HFFc6 (cell line): ENCODE data around the gene KDM8. TPM values are rescaled to one million over a fixed set of nuclear protein-coding genes. Genes with fewer than 3 reads are reported as not detected.
A peak's percentile ranks its signal among the peaks of the same experiment; 100 is the strongest.

Experiments
- DNase-seq: peaks from one replicate; pipeline ENCODE4 v3.0.0-alpha.2; 2018
- H3K27ac Mint-ChIP-seq: 2 replicates; pipeline ENCODE4 v1.8.0; 2020; ENCODE audit warnings: mild to moderate bottlenecking, mixed read lengths
- H3K27me3 Mint-ChIP-seq: 2 replicates; pipeline ENCODE4 v1.8.0; 2021; ENCODE audit warnings: mild to moderate bottlenecking, moderate library complexity, mixed read lengths; ENCODE audit not compliant: insufficient read depth
- H3K36me3 Mint-ChIP-seq: 2 replicates; pipeline ENCODE4 v1.8.0; 2021; ENCODE audit warnings: low read depth, mixed read lengths
- H3K4me1 Mint-ChIP-seq: 2 replicates; pipeline ENCODE4 v1.8.0; 2020; ENCODE audit warnings: low read depth, mixed read lengths
- H3K4me3 Mint-ChIP-seq: 2 replicates; pipeline ENCODE4 v1.8.0; 2020; ENCODE audit warnings: mild to moderate bottlenecking, moderate library complexity, mixed read lengths
- H3K9me3 Mint-ChIP-seq: 2 replicates; pipeline ENCODE4 v1.8.0; 2020; ENCODE audit warnings: mild to moderate bottlenecking, mixed read lengths
- long read RNA-seq: library from polyadenylated mRNA; unstranded; transcript quantifications from one replicate; pipeline ENCODE4 v2.0.0, GENCODE V29; 2019
- total RNA-seq, 6 experiments: library from RNA; stranded (reverse); fragmentation: NEBNext Ultra II Directional; extraction: Animal tissue kit (Norgen Biotek cat#: 25700); gene quantifications; 2 replicates in 1 of 6; 3 replicates in 5 of 6; pipeline ENCODE4 v1.2.3, GENCODE V29; 2021
- TF ChIP-seq, protein P1 (sequence below): fragments of 200-600 bp; sonication (generic); IDR thresholded peaks from 2 replicates; pipeline ENCODE4 v1.5.0; 2021; ENCODE audit warnings: antibody characterized with exemption, mild to moderate bottlenecking

KDM8 gene
- total RNA-seq: 1 to 10 TPM; 4.1 to 5.8 (median 4.9) TPM
- long read RNA-seq, partial matches to known transcripts: 2 of 5 reads
- long read RNA-seq, other reads (novel, unspliced or antisense): 0 of 5 reads

DNA sequence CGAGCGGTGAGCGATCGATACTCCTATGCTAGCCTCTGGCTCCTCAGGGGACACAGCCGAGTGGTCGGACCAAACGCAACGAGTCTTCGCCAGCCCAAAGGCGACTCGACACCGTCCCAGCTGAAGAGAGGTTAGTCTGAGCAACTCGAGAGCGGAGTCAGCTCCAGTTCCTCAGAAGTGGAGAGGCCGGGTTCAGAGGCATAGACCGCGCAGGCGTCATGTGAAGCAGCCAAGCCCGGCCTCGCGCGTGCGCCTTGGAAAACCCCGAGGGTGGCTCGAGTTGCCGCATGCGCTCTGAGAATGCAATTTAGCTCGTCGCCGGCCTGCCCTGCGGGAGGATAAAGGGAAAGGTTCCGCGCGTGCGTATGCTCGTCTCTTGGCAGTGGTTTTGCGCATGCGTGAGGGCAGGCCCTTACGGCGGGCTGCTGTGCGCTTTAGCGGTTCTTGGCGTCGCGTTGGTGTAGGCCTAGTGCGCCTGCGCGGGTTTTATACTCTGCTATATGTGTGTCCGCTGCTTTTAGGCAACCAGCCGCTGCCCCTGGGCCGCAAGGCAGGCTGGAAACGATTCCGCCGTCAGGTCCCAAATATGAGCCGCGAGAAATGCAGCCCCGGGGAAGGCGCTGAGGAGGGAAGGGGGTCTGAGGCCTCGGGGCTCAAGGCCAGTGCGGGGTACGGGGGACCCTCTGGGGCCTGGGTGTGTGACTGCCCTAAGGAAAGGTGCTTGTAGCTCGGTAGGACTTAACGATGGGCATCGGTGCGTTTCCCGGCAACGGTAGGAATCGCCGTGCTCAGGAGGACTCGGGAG, at the start of gene KDM8:
TSS of gene KDM8 (plus strand) at position 20 of the 805 bp plus-strand sequence. CDS start 6,598 bp downstream, outside the sequence.
- no peaks in the 10 kb centered on the region; the same call in 1 of the 2 replicates for H3K36me3 Mint-ChIP-seq
- H3K9me3 Mint-ChIP-seq: no peaks in the 10 kb centered on the region
- TF ChIP-seq, protein P1, sequence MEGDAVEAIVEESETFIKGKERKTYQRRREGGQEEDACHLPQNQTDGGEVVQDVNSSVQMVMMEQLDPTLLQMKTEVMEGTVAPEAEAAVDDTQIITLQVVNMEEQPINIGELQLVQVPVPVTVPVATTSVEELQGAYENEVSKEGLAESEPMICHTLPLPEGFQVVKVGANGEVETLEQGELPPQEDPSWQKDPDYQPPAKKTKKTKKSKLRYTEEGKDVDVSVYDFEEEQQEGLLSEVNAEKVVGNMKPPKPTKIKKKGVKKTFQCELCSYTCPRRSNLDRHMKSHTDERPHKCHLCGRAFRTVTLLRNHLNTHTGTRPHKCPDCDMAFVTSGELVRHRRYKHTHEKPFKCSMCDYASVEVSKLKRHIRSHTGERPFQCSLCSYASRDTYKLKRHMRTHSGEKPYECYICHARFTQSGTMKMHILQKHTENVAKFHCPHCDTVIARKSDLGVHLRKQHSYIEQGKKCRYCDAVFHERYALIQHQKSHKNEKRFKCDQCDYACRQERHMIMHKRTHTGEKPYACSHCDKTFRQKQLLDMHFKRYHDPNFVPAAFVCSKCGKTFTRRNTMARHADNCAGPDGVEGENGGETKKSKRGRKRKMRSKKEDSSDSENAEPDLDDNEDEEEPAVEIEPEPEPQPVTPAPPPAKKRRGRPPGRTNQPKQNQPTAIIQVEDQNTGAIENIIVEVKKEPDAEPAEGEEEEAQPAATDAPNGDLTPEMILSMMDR: no peak
- DNase-seq: peak; percentile 100
- no peaks in the 10 kb centered on the region; the same call in none of the 2 replicates for H3K27me3 Mint-ChIP-seq
- H3K27ac Mint-ChIP-seq: peak within 1 kb of the TSS; percentile 99
- H3K4me3 Mint-ChIP-seq: peak within 1 kb of the TSS; percentile 96
- H3K4me1 Mint-ChIP-seq: peaks cover 28% of the 10 kb centered on the region

DNA sequence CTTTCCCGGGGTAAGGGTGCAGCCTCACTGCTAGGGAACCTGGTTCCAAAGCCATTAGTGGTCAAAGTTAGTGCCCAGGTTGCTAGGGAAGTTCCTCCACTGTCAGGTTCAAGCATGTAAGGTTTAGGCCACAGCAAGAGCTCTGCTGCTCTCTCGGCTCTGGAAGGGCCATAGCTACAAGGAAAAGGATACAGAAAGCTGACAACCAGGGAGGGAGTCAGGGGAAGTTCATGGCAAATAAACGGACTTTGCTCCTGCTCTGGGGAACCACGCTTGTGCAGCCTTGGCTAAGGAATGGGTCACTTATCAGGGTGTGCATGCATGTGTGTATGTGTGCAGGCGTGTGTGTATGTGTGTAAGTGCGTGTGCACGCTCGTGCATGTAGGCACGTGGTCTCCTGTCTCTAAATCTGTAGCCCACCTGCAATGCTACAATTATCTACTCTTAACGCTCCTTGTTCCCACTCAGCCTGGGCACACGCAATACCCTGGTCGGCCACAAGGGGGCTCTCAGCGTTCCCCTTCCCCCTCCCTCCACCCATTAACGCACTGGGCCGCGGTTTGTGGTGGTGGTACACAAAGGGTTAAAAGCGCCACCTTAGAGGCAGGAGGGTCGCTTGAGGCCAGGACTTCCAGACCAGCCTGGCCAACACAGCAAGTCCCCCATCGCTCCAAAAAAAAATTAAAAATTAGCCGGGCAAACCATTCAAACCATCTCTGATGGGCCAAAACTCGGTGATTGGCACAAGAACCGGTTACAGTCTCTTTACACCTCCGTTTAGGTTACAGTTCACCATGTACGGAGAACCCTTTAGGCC, 48.4 kb upstream of the KDM8 start:
- Mint-ChIP-seq H3K27ac (no peak overlapping the region), H3K4me3 (no peak overlapping the region), H3K9me3 (no peaks in the 10 kb centered on the region), H3K4me1 (0 out of 2 replicates have a peak, but pooled peaks cover 7% of the 10 kb centered on the region), H3K36me3 (peaks cover 7% of the 10 kb centered on the region; the same call in 1 of the 2 replicates), H3K27me3 (peaks cover 7% of the 10 kb centered on the region)
- no peak for DNase-seq
- TF ChIP-seq, protein P1: peak; percentile 97

DNA sequence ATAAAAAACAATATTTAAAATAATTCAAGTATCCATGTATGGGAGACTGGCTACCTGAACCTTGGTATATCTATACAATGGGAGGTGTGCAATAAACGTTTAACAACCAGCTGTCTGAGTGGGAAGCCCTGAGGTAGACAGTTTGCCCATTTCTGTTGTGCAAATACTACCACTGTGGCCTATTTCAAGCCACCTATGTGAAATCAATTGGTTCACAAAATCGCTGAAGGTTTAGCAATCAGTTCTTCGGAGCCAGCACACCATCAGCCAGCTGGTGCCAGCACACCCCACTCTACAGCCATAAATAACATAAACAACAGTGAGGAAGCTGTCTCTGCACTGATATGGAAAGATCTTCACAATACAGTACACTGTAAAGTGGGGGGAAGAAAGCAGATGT, 46.7 kb upstream of the KDM8 start:
- TF ChIP-seq, protein P1: no peak
- Mint-ChIP-seq H3K4me3 (no peak overlapping the region), H3K9me3 (no peaks in the 10 kb centered on the region), H3K27ac (no peak overlapping the region), H3K27me3 (peaks cover 6% of the 10 kb centered on the region), H3K4me1 (0 out of 2 replicates have a peak, but pooled peaks cover 7% of the 10 kb centered on the region), H3K36me3 (peaks cover 7% of the 10 kb centered on the region; the same call in 1 of the 2 replicates)
- DNase-seq: no peak

DNA sequence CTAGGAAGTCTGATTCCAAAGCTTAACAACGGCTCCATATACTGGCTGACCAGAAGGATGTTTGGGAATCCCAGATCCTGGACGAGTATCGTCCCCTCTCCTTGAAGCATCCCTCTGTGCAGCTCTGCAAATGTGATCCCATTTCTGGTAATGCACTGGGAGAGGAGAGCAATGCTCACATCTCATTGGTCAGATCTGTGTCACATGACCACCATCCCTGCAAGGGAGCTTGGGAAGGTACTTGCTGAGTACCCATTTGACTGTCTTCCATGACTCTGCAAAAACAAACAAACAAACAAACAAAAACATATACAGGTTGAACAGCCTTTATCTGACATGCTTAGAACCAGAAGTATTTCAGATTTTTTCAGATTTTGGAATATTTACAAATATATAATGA, 41.9 kb upstream of the KDM8 start:
- peaks cover 7% of the 10 kb centered on the region; the same call in 1 of the 2 replicates for H3K36me3 Mint-ChIP-seq
- H3K27ac Mint-ChIP-seq: no peak overlapping the region
- H3K4me1 Mint-ChIP-seq: no peaks in the 10 kb centered on the region
- TF ChIP-seq, protein P1: no peak
- peaks cover 15% of the 10 kb centered on the region for H3K9me3 Mint-ChIP-seq
- no peak overlapping the region for H3K4me3 Mint-ChIP-seq
- no peak for DNase-seq
- peaks cover 4% of the 10 kb centered on the region for H3K27me3 Mint-ChIP-seq

DNA sequence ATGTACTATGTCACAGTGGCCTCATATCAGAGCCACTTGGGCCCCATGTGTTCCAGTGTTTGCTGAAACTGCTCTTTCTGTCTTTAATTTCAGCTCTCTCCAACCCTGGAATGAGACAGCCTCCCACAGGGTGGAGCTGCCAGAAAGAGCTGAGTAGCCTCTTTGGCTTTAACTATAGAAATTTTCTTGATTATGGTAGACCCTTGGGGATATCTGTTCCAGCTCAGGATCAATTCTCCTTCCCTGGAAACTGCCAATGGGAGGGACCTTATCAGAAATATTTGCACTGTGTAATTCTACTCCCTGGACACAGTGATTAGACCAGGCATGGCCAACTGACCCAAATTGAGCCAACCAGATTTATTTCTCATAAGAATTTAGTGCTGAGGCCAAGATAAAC, 39.0 kb upstream of the KDM8 start:
- TF ChIP-seq, protein P1: no peak
- no peaks in the 10 kb centered on the region; the same call in 1 of the 2 replicates for H3K27me3 Mint-ChIP-seq
- H3K27ac Mint-ChIP-seq: no peak overlapping the region
- no peak for DNase-seq
- peaks cover 2% of the 10 kb centered on the region for H3K4me1 Mint-ChIP-seq
- H3K36me3 Mint-ChIP-seq: no peaks in the 10 kb centered on the region
- H3K4me3 Mint-ChIP-seq: no peak overlapping the region
- H3K9me3 Mint-ChIP-seq: peaks cover 15% of the 10 kb centered on the region
